MM.1S (cell line): ENCODE data around the gene UBAC2.

Experiments
- DNase-seq: peaks from one replicate; pipeline ENCODE4 v3.0.0-alpha.2; 2015
- H2AFZ ChIP-seq: fragments of 300-600 bp; sonication (generic); 2 replicates; pipeline ENCODE4 v1.6.0; 2016; ENCODE audit warnings: antibody characterized with exemption, low read length
- H3F3A ChIP-seq: fragments of 300-600 bp; sonication (generic); 2 replicates; pipeline ENCODE4 v1.6.1; 2016; ENCODE audit warnings: mild to moderate bottlenecking, antibody characterized with exemption, low read length, moderate library complexity, mixed read lengths; ENCODE audit not compliant: insufficient read depth
- H3K27ac ChIP-seq: fragments of 300-600 bp; sonication (generic); 2 replicates; pipeline ENCODE4 v1.5.1; 2016; ENCODE audit warnings: mild to moderate bottlenecking, low read length
- H3K27me3 ChIP-seq: fragments of 300-600 bp; sonication (generic); replicated peaks from 2 replicates; pipeline ENCODE4 v1.6.0; 2016; ENCODE audit warnings: low read length; ENCODE audit not compliant: insufficient read depth
- H3K36me3 ChIP-seq: fragments of 300-600 bp; sonication (generic); replicated peaks from 2 replicates; pipeline ENCODE4 v1.6.1; 2016; ENCODE audit warnings: mild to moderate bottlenecking, low read length, mixed read lengths; ENCODE audit not compliant: insufficient read depth
- H3K4me1 ChIP-seq: fragments of 300-600 bp; sonication (generic); 2 replicates; pipeline ENCODE4 v1.6.1; 2016; ENCODE audit warnings: low read length, mixed read lengths
- H3K4me2 ChIP-seq: fragments of 300-600 bp; sonication (generic); 2 replicates; pipeline ENCODE4 v1.6.0; 2016; ENCODE audit warnings: low read depth, low read length
- H3K4me3 ChIP-seq: fragments of 300-600 bp; sonication (generic); 2 replicates; pipeline ENCODE4 v1.5.1; 2016; ENCODE audit warnings: low read length, mixed read lengths
- H3K79me2 ChIP-seq: fragments of 300-600 bp; sonication (generic); 2 replicates; pipeline ENCODE4 v1.6.1; 2016; ENCODE audit warnings: mixed run types, low read length, mixed read lengths
- H3K9ac ChIP-seq: fragments of 300-600 bp; sonication (generic); 2 replicates; pipeline ENCODE4 v1.6.1; 2016; ENCODE audit warnings: low read length, mixed read lengths
- H3K9me2 ChIP-seq: fragments of 300-600 bp; sonication (generic); replicated peaks from 2 replicates; pipeline ENCODE4 v1.6.1; 2016; ENCODE audit warnings: mild to moderate bottlenecking, low read length, mixed read lengths; ENCODE audit not compliant: insufficient read depth
- H3K9me3 ChIP-seq: fragments of 300-600 bp; sonication (generic); replicated peaks from 2 replicates; pipeline ENCODE4 v1.6.1; 2016; ENCODE audit warnings: mild to moderate bottlenecking, low read length, mixed read lengths; ENCODE audit not compliant: insufficient read depth
- H4K20me1 ChIP-seq: fragments of 300-600 bp; sonication (generic); 2 replicates; pipeline ENCODE4 v1.6.1; 2016; ENCODE audit warnings: mild to moderate bottlenecking, low read length, moderate library complexity, mixed read lengths; ENCODE audit not compliant: insufficient read depth
- EZH2 ChIP-seq: fragments of 300-600 bp; sonication (generic); optimal IDR thresholded peaks from 2 replicates; pipeline ENCODE3; 2017; ENCODE audit warnings: low read depth, mild to moderate bottlenecking, antibody characterized with exemption, low read length, mixed read lengths
- EZH2phosphoT487 ChIP-seq: fragments of 300-600 bp; sonication (generic); IDR thresholded peaks from 2 replicates; pipeline ENCODE4 v1.6.1; 2018; ENCODE audit warnings: antibody characterized with exemption, low read length
- TF ChIP-seq, protein P1 (sequence below): fragments of 300-600 bp; sonication (generic); IDR thresholded peaks from 2 replicates; pipeline ENCODE4 v1.5.1; 2016; ENCODE audit warnings: antibody characterized with exemption, low read length, mixed read lengths

Gene UBAC2

DNA sequence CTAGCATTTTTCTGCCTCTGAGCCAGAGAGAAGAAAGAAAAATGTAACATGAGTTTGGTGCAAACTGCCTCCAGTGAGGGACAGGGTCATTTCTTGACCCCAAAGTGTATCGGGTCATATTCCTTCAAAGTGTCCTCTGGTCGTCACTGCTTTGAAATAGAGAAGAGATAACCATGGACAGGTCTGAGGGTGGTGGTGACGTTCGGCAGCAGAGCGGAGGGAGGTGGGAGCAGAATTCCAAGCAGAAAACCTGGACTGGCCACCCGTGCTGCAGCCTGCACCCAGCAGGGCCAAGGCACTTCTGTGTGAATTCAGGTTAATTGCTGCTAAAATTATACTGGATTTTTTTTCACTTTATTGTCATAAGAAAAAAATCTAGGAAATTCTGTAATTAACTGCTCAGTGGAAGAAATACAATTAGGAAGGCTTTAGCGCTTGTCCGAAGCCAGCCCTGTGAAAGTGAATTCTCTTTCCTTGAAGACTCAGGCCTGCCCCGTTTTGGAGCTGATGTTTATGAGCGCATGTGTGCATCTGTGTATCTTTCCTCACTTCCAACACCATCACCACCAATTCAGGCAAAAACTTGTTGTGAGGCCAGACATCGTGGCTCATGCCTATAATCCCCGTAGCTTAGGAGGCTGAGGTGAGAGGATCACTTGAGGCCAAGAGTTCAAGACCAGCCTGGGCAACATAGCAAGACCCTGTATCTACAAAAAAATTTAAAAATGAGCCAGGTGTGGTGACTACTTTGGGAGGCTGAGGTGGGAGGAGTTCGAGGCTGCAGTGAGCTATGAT is 37.9 kb upstream of the UBAC2 start:
- Histone ChIP-seq H3K36me3 (no peaks in the 10 kb centered on the region), H2AFZ (no peak overlapping the region), H3K9ac (no peak overlapping the region), H3F3A (no peaks in the 10 kb centered on the region), H3K4me2 (no peak overlapping the region), H3K9me2 (no peaks in the 10 kb centered on the region), H3K27ac (no peak overlapping the region), H3K9me3 (no peaks in the 10 kb centered on the region), H3K27me3 (0 out of 2 replicates have a peak, but pooled peaks cover 4% of the 10 kb centered on the region), H3K4me1 (no peaks in the 10 kb centered on the region), H3K4me3 (no peak overlapping the region), H4K20me1 (no peaks in the 10 kb centered on the region), H3K79me2 (no peaks in the 10 kb centered on the region)
- TF ChIP-seq, protein P1, sequence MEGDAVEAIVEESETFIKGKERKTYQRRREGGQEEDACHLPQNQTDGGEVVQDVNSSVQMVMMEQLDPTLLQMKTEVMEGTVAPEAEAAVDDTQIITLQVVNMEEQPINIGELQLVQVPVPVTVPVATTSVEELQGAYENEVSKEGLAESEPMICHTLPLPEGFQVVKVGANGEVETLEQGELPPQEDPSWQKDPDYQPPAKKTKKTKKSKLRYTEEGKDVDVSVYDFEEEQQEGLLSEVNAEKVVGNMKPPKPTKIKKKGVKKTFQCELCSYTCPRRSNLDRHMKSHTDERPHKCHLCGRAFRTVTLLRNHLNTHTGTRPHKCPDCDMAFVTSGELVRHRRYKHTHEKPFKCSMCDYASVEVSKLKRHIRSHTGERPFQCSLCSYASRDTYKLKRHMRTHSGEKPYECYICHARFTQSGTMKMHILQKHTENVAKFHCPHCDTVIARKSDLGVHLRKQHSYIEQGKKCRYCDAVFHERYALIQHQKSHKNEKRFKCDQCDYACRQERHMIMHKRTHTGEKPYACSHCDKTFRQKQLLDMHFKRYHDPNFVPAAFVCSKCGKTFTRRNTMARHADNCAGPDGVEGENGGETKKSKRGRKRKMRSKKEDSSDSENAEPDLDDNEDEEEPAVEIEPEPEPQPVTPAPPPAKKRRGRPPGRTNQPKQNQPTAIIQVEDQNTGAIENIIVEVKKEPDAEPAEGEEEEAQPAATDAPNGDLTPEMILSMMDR, result no peak
- no peak for TF ChIP-seq EZH2
- no peak for TF ChIP-seq EZH2phosphoT487
- DNase-seq, result no peak

DNA sequence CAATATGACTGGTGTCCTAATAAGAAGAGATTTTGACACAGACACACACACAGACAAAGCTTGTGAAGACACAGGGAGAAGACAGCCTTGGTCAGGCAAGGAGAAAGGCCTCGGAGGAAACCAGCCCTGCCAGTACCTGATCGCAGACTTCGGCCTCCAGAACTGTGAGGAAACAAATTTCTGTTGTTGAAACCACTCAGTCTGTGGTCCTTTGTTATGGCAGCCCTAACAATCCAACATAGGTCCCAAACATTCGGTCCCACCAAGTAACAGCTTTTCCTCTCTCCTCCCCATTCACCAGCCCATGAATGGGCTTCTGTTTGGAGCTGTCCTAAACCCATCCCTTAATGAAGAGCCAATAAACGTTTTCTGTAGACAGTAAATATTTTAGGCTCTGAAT is 36.4 kb upstream of the UBAC2 start:
- DNase-seq, result no peak
- H3K4me2 ChIP-seq, result no peak overlapping the region
- no peaks in the 10 kb centered on the region for H3F3A ChIP-seq
- H3K4me1 ChIP-seq, result no peaks in the 10 kb centered on the region
- H2AFZ ChIP-seq, result no peak overlapping the region
- no peaks in the 10 kb centered on the region for H3K9me2 ChIP-seq
- no peaks in the 10 kb centered on the region for H3K36me3 ChIP-seq
- no peak overlapping the region for H3K9ac ChIP-seq
- no peak overlapping the region for H3K27ac ChIP-seq
- H4K20me1 ChIP-seq, result no peaks in the 10 kb centered on the region
- H3K27me3 ChIP-seq, result 0 out of 2 replicates have a peak, but pooled peaks cover 4% of the 10 kb centered on the region
- no peaks in the 10 kb centered on the region for H3K9me3 ChIP-seq
- no peak overlapping the region for H3K4me3 ChIP-seq
- H3K79me2 ChIP-seq, result no peaks in the 10 kb centered on the region
- no peak for TF ChIP-seq EZH2phosphoT487
- TF ChIP-seq, protein P1, result no peak
- no peak for TF ChIP-seq EZH2

DNA sequence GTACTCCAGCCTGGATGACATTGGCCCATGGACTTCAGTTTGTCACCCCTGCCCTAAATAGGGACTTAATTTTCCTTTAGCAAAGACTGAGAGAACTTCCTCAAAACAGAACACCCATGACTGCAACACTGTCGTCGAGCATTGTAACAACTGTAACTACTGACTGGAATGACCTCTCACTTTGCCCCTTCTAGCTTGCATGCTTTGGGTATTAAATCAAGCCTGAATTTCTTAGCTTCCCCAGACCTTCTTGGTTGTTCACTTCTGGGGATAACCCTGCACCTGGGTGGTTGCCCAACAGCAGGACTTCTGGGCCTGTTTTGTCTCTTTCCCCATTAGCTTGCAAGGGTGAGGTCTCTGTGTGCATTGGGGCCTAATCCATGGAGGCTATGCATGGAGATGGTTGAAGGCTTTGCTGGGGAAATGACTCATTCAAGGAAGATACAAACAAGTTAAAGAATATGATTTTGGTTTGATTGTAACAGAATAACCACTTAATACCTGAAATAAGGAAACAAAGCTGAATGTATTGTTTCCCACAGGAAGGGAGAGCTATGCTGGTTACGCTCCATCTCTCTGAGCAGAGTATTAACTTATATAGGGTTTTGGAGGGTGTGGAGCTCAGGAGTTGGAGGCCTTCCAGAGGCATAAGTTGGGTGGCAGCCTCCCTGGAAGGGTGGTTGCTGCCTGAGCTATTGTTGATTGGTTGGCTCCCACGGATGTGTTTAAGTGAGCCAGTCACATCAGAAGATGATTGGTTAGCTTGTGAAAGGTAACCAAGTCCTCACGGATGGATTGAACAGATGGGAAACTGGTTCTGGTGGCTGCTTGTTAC is 34.7 kb upstream of the UBAC2 start:
- Histone ChIP-seq H3F3A (no peaks in the 10 kb centered on the region), H3K79me2 (no peaks in the 10 kb centered on the region), H3K4me1 (no peaks in the 10 kb centered on the region), H3K9ac (no peak overlapping the region), H3K27me3 (no peaks in the 10 kb centered on the region), H2AFZ (no peak overlapping the region), H3K27ac (no peak overlapping the region), H3K4me3 (no peak overlapping the region), H3K4me2 (no peak overlapping the region), H3K9me3 (no peaks in the 10 kb centered on the region), H3K36me3 (no peaks in the 10 kb centered on the region), H4K20me1 (no peaks in the 10 kb centered on the region), H3K9me2 (no peaks in the 10 kb centered on the region)
- TF ChIP-seq, protein P1, result no peak
- TF ChIP-seq EZH2phosphoT487 (no peak), EZH2 (no peak)
- DNase-seq, result no peak
